DMS153 treated with DMSO at 0.1 percent for 48 hours (cell line): ENCODE data around the gene ERFL.
"Not testable (repeated sequence)": the region's sequence is repeated elsewhere in the genome, so short reads cannot be mapped to it uniquely, and the experiment has no call there.

Experiments used
- DNase-seq: peaks from one replicate; lab custom pipeline; 2025; ENCODE audit not compliant: unreplicated experiment; lab: John Stamatoyannopoulos, UW

ERFL gene

DNA sequence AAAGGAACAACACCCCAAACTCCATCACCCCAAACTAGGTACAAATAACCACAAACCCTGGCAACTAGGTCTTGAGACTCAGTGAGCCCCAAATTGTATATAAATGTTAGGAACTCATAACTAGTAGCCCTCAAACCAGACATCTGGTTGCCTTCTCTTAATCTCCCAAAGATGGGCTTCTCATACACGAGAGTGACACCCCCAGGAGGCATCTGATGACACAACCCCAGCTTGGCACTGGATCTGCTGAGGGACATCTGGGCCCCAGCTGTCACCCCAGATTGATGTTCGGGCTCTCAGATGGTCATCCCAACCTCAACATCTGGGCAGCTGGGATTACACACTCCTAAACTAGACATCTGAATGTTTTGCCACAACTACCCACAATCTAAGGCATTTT lies 16.1 kb upstream of the ERFL start:
- DNase-seq, result no peak

DNA sequence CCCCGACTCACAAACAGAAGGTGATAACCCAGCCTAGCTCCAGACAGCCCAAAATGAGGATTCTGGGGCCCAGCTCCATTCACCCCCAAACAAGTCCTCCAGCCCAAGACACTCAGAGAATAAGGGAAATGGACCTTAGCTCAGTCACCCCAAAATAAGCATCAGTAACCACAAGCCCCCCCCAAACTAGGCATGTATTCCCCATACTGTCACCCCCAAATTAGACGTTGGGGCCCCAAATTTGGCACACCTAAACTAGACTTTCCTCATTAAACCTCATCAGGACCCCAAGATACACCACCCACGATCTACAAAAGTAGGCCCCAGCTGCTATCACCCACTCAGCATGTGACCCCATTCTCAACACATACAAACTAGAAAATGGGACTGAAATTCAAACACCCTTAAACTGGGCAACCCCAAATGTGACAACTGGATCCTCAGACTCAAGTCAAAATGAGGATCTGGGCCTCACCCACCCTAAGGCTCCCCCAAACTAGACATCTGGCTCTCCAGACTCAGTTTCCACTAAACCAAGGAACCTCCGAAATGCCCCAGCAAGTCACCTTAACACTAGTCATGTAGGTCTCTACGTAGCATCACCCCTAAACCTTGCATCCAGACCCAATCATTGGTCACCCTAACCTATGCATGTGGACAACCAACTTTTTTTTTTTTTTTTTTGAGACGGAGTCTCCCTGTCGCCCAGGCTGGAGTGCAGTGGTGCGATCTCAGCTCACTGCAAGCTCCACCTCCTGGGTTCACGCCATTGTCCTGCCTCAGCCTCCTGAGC lies 13.4 kb upstream of the ERFL start:
- DNase-seq, result no peak

DNA sequence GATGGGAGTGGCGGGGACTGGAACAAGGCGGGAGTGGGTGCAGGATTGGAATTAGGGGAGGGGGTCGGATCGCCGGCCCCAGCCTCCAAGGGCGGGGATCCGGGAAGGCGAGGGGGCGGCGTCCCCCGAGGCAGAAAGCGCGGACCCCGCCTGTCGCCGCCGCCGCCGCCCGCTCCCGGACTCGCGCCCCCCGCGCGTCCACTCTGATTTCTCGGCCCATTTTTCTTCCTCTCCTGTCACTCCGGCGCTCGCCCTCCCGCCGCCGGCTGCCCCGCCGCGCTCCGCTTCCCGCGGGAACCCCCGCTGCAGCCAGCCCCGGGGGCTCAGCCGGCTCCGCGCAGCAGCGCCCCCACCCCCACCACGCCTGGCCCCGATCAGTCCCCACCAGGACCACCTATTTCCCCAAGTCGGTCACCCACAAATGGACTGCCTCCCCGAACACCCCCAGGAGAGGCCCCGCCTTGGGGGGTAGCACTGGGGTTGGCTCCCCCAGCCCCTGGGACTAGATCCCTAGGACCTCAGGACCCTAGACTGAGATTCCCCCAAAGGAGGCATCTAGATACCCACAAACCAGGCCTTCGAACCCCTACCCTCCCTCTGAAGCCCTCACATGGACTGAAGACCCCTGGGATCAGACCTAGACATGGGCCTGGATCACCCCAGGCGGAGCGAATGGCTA lies 12.6 kb upstream of the ERFL start:
- no peak for DNase-seq

DNA sequence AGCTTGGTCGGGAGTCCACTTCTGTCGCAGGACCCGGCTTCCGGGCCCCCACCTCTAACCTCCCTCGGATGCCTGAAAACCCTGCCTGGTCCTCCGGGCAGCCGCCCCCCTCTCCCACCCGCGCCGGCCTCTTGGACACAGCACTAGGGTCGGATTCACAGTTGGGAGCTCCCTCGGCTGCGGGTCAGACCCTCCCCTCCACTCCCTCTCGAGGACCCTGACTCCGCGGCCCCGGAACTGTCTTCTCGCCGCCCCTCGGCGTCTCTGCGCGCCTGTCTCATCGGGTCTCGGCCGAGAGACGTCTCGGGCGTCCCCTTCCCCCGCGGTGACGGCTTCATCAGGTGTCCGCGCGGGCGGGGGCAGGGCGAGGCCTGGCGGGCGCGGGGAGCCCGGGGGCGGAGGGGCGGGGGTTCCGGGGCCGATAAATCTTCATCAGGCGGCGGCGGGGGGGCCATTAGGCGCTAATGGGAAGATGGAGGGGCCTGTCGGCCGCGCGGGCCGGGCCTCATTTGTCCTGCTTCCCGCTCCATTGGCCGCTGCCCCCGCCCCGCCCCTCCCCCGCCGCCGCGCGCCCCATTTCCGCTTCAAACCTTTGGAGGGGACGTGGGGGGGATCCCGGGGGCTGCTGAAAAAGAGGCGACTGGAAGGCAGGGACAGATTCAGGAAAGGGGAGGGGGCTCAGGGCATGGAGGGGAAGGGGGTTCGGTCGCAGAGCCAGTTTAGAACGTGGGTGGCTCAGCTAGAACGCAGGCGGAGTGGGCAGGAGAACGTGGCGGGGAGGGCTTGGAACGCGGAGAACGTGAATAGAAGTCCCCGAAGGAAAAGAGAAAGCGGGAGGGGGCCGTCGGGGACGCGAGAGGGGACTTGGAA lies 11.8 kb upstream of the ERFL start:
- DNase-seq, result no peak

DNA sequence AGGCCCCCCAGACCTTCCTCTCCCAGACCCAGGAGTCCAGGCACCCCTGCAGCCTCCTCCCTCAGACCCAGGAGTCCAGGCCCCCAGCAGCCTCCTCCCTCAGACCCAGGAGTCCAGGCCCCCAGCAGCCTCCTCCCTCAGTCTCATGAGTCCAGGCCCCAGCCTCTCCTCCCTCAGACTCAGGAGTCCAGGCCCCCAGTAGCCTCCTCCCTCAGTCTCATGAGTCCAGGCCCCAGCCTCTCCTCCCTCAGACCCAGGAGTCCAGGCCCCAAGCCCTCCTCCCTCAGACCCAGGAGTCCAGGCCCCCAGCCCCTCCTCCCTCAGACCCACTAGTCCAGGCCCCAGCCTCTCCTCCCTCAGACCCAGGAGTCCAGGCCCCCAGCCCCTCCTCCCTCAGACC lies 11.0 kb upstream of the ERFL start:
- DNase-seq, result not testable (repeated sequence)

DNA sequence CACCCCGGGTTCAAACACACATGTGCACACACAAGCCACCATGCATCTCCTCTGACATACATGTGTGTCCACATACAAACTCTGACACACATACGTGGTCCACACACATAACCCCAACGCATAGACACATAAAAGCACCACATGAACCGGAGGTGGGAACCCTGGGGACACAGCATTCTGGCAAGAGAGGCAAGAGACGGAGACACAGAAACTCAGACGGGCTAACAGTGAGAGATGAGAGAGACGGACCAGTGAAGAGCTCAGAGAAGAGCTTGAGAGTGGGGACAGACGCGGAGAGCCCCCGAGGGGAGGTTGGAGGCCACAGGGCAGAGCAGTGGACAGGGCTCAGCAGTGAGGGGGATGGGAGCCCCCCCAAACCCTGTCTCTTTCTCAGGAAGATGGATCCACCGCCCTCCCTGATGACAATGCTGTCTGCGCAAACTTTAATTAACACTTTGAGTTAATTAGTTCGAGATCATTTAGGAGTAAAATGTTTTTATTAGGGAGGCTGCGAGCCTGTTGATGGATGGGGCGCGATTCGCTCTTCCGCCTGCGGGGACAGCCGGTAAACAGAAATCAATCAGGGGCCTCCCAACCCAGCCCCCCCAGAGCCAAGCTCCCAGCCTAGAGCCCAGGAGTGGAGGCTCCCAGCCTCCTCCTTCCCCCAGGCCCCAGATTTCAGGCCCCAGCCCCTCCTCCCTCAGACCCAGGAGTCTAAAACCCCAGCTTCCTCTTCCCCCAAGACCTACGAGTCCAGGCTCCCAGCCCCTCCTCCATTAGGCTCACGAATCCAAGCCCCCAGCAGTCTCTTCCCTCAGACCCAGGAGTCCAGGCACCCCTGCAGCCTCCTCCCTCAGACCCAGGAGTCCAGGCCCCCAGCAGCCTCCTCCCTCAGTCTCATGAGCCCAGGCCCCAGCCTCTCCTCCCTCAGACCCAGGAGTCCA lies 9.5 kb upstream of the ERFL start:
- no peak for DNase-seq

DNA sequence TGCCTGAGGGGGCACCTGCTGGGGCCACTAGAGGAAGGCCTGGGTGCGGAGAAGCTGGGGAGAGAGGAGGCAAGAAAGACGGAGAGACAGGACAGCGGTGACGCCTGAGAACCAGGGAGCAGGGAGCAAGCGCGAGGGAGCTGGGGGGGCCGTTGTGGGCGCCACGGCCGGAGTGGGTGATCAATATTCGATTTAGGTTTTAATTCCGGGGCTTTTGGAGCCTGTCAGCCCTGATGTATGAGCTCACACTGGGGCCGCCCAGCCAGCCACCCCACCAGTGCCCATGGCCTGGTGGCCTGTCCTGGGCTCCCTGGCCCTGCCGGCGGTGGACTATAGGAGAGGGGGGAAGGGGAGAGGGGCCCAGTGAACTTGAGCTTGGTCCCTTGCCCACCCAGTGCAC lies 8.7 kb upstream of the ERFL start:
- no peak for DNase-seq

DNA sequence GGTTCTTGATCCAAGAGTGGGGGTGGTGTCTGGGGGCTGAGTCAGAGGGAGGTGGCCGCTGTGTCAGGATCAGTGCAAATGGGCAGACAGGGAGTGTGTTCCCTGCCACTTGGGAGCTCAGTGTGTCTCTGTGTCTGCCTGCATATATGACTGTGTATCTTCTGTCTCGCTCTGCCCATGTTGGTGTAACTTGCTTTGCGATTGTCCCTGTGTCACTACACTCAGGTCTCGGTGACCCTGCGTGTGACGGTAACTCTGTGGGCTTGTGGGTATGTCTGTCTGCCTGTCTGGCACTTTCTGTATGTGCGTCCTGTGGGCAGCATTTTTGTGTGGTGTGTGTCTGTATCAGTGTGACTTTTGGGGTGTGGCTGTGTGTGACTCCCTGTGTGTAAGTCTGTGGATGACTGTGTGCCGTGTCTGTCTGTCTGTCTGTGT lies 8.2 kb upstream of the ERFL start:
- DNase-seq, result no peak

DNA sequence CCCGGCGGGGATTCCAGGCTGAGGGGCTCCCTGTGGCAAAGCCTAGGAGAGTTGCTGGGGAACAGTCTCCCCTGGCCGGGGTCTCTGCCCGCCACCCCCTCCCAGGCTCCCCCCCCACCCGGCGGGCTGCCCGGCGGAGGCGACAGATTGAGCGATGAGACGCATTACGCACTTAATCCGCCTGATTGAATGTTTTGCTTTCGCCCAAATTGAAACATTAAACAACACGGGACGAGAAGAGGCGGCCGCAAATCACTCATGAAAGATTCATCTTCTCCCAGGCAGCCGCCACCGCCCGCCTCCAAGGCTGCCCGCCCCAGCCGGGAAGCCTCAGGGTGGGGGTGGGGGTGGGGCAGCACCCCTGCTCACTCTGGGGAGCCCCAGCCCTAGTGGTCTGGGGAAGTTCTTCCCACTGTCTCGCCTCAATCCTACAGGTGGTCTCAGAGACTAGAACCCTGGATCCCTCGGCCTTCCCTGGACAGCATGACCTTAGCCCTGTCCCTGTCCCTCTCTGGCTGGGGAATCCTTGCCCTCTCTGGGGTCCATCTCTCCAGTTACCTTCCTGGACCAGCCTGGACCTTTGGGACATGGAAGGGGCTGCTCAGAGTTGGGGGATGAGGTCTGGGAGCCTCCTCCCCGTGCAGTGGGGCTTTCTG lies 7.6 kb upstream of the ERFL start:
- DNase-seq, result no peak

DNA sequence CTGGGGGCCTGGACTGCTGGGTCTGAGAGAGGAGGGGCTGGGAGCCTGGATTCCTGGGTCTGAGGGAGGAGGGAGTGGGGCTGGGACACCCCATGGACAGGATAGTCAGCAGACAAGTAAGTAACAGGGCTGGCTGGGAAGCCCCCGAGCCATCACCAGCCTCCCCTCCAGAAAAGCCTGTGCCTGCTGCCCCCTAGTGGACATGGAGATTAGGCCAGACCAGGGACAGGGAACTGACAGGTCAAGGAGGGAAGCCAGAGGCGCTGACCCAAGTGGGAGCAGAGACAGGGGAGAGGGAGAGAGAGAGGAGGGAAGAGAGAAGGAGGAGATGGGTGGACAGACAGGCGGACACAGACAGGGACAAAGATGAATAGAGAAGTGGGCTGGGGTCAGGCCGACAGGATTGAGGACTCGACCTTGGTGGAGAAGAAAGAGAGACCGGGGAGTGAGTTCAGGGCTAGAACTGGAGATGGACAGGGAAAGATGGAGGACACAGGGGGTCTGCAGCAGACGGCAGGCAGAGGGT lies 6.7 kb upstream of the ERFL start:
- peak; percentile 59 for DNase-seq

DNA sequence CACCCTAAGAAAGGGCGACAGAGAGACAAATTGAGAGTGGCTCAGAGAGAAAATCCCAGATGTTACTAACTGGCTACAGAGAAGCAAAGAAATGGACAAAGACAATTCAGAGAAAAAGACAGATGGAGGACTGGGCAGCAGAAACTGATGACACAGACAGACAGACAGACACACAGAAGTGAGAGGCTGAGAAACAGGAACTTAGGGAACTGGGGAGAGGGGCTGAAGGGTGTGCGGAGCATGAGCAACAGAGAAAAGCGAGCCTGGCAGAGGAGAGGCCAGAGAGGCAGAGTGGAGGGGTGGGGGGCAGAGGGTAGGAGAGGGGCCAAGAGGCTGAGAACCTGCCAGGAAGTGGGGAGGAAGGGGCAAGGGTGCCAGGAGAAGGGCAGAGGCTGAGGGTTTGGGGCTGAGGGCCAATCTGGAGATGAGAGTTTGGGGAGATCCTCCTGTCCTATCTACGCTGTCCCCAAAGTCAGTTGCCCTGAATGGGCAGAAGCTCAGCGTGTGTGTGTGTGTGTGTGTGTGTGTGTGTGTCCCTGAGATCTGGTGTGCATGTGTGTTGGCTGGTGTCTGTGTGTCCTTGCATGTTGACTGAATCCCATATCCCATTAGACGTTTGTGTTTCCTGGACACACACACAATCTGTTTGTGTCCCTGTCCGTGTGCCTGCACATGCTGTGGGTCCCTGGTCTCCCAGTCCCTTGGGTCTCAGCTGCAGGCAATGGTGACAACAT lies 5.6 kb upstream of the ERFL start:
- DNase-seq, result no peak

DNA sequence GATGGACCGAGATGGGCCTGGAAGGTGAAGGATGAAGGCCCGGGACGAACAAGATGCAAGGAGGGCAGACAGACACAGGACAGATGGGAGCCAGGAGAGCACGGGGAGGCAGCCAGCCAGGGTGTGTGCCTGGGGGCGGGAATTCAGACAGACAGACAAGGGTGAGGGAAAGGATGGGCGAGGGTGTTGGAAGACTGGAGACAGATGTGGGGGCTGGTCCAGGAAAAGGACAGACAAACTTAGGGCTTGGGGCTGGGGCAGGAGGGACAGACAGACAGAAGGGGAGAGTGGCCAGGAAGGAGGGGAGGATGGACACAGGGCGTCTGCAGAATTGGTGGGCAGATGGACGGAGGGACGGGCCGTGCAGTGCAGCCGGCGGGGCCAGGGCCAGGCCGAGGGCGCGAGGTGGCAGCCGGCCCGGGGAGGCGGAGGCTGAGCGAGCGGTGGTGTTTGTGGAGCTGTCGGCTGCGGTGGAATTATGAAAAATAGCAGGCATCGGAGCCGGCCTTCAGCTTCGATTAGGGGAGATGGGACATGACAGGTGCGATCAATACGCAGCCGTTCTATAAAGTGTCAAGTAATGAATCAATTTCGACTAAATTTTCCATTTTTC lies 4.6 kb upstream of the ERFL start:
- no peak for DNase-seq

DNA sequence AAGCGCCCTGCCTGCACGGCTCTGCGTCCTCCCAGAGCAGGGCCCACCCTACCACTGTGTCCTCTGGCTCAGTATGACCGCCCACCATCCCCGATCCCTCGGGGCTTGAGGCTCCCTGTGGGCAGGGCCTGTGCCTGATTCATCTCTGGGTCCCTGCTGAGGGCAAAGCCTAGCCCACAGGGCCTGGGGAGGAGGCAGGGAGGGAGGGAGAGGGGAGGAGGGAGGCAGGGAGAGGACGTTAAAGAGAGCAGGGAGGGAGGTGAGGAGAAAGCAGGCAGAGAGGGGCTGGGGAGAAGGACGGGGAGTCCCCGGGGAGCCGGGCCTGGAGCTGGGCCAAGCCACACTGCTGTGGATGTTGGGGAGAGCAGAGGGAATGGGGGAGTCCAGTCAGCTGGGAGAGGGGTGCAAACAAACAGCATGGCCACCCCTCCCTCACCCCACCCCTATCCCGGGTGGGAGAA lies 4.0 kb upstream of the ERFL start:
- no peak for DNase-seq

DNA sequence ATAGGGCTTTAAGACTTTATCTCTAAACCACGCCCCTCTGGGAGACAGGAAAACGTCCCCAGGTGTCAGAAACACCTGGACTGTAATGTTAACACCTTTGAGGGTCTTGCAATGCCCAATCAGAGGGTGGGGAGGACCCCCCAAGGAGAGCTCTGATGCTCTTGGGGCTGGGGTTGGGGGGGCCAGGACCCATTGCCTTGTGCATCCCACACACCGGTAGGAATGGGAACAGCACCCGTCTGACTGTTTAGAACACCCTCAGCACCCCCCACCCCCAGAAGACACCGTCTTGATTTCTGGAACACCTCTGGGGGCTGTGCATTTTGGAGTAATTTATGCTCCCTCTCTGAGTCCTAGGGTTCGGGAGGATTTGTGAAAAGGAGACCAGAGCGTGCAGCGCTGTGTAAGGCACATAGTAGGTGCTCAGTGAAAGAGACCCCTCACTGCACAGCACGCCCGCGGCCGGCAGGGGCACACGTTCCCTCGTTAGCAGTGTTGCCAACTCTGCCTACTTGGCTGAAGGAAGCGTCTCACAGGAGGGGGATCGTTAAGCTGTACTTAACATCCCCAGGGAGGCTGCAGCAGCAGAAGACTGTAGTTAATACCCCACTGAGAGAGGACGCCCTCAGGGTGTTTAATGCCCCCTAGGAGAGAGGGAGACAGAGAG lies 2.8 kb upstream of the ERFL start:
- DNase-seq, result no peak

DNA sequence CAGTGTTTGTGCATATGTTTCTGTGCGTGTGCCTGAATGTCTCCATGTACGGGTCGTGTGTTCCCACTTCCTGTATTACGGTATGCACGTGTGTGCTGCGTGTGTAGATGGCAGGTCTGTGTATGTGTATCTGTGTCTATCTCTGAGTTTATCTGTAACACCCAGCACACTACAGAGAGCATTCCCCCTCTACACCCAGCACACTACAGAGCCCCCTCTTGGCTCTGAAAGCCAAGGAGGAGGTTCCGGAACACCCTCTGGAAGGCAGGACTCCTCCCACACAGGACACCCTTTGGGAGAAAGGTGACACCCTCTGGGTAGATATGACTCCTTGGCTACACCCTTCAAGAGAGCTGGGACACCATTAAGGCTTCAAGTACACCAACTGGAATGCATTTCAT lies 2.1 kb upstream of the ERFL start:
- DNase-seq, result no peak

DNA sequence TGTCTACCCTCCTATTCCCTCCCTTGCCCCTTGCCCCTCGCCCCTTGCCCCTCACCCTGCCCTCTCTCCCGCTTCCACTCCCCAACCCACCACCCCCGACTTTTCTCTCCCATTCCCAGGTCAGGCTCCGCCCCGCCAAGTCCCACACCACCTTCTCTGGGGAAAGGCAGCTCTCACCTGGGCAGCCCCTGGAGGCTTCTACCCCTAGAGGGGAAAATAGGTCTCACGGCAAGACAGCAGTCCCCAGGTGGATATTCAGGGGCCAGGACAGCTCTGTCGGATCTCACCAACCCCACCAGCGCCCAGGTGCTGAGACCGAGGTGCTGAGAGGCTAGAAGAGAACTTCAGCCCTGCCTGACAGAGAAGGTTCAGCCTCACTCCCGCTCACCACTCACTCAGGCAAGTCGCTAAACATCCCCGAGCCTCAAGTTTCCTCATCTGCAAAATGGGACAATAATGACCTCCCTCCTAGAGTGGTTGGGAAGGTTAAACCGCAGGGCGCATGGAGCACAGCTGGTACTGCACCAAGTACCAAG lies 1.4 kb upstream of the ERFL start:
- DNase-seq, result no peak

DNA sequence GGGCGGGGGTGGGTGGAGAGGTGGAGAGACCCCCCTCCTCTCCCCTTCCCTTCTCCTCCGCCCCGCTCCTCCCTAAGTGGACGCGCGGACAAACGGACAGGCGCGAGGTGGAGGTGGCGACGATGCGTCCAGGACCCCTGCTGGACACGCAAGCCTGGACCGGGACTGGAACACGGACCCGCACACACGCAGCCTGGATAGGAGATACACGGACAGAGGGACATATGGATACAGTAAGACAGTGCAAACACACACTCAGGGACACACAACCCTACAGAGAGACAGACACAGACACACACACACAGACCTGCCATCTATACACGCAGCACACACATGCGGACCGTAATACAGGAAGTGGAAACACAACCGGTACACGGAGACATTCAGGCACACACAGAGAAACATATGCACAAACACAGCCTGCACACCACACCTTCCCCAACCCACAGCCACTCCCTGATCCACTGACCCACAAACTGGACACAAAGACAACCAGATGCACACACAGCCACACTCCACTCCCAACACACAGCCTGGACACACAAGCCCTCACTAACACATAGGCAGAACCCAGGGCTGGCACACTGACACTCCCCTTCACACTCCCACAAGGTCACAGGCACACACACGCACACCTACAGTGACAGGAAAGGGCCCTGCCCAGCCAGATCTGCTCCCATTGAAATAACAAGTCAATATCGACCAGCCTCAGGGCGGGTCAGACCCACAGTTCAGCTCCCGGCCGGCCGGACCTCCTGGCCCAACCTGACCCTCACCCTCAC lies 696 bp upstream of the ERFL start:
- no peak for DNase-seq
